Measurements from ENCODE around the gene TACC3.
A peak's percentile ranks its signal among the peaks of the same experiment; 100 is the strongest.

The TACC3 gene

DNA sequence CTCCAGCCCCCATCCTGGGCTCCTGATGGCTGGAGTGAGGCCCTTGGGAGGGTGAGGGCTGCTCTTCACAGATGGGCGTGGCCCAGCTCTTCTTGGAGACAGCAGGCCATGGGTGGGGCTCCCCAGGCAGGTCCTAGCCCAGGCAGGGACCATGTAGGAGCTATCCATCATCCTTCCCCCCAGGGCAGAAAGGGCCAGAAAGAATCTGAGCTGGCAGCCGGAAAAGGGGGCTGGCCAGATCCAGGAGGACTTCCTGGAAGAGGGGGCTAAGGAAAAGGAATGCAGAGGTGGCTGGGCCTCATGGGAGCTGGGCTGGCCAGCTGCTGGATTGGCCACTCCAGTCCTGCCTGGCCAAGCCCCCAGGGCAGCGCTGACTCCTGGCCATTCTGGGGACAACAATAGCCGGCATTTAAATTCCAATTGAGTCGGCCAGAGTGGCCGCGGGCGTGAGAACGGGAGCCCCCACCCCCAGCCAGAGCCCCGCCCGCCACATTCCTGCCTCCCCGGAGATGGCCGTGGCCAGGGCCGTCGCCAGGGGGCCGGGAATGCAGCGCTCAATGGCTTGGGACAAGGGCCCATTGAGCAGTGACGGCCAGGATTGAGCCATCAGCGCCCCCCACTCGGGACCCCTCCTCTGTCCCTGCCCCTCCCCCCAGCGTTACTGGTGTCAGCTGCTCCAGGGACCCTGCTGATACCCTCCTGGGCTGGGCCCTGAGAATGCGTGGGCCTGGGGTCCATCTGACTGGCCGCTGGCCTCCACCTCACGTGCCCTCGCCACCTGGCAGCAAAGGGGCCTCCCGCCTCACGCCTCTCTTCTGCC is 56.7 kb downstream of the TACC3 start:
- no peak for DNase-seq

DNA sequence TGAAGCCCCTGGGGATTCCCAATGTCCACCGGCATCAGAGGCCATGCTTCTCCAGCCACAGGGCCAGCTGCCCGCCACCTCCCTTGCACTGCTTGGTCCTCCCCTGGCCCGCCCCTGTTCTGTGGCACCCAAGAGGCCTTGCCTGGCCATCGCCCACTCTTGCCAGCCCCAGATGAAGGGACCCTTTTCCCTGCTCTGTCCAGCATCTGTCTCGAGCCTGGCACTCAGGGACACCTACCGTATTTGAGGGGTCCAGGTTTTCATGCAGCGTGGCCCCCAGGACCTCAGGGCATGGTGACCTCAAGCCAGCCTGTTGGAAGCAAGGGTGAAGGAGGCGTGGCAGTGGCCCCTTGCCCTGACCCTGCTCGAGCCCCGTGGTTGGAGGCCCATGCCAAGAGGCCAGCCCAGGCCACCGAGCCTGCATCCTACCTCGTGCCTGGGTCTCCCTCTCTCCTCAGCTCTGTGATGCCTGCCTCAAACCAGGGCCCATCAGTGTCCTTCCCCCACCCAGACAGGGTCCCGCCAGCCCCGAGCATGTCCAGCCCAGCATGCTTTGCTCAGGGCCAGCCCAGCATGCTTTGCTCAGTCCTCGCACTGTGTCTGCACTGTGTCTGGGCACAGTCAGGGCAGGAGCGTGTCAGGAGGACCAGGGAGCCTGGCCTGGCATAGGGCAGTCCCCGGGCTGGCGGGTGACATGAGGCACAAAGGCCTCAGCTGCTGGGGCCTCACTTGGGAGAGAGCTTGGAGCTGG is 57.5 kb downstream of the TACC3 start:
- DNase-seq = no peak

DNA sequence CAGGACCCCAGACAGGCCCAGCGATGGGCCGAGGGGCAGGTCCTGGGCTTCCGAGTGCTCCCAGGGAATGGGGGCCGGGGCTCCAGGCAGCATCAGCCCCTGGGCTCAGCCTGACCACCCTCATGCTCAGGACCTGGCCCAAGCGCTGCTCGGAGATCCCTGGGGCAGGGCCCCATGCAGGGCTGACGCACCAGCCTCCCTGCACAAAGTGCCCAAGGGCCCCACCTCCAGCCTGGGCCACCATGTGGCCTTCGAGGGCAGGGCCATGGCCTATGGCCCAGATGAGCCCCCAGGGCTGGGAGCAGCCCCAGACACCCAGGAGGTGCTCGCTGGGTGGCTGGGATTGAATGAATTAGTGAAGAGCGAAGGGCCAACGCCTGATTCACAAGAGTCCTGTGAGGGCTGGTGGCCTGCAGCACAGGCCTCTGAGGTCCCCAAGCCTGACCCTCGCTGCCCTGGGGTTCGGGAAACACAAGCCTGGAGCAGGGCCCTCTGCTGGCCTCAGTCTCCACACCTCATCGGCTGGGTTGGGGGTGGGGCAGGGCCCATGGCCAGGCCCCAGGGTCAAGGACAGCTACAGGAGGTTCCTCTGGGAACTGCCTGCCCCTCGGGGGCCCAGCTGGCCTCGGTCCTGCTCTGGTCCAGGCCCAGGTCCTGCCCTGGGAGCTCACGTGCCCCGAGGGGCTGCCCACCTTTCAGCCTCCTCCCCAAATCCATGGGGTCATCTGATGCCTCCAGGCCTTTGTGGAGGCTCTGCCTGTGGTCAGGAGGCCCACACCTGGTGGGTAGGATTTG is 58.5 kb downstream of the TACC3 start:
- no peak for DNase-seq

DNA sequence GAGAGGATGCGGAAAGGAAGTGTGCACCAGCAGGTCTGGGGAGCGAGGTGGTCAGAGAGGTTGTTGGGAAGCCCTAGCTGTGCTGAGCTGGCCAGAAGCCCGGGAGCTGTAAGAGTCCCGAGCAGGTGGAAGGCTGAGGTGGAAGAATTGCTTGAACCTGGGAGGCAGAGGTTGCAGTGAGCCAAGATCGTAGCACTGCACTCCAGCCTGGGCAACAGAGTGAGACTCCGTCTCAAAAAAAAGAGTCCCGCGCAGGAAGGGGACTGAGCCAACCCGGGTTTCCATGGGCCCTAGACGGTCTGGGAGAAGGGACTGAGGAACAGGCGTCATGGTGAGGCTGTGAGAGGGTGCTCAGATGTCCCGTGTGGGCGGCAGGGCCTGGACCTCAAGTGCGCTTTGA is 59.1 kb downstream of the TACC3 start:
- no peak for DNase-seq

DNA sequence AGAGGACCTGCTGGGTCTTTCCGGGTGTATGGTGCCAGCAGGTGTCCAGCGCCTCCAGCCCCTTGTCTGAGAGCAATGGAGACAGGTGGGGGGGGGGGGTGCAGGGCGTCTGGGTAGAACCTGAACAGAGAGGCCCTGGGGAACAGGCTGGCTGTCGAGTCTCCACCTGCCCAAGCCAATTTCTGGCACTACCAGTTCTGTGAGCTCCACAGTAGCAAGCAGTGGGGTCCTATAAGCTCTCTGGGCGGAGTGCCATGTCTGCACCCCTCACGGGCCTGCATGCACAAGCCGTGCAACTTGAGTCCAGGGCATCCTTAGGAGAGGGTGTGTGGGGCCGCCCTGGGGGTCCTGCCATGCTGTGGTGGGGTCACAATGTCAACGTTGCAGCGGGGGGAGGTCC is 61.7 kb downstream of the TACC3 start:
- DNase-seq = no peak

DNA sequence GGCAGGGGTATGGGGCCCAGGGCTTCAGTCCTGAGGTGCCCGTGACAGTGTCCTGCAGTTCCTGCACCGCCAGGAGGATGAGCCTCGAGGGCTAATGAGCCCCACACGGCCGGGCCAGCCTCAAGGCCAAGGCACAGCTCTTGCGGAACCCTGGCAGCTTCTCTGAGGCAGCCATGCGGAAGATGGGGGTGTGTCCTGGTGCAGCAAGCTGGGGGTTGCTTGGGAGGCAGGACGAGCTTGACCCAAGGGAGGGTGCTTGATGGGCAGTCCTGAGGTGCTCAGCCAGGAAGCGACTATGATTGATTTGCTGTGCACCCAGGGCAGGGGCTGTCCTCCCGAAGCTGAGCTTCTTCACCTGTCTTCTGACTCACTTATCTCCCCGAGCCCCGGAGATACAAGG is 62.6 kb downstream of the TACC3 start:
- no peak for DNase-seq

DNA sequence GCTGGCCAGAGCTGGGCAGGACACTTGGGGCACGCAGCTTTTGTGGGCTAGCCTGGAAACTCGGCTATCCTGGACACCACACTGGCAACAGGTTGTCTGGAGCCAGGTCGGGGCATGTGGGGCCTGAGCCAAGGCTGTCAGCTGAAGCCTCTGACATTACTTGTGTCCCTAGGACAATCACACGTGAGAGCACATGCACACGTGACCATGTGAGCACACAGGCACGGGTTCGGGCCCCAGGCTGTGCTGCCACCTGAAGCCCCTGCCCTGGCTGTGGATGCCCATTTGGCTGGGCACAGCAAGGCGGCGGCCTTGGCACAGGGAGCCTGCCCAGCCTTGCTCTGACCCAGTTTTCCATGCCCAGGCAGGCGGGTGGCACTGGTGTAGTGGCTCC is 63.1 kb downstream of the TACC3 start:
- DNase-seq = no peak

DNA sequence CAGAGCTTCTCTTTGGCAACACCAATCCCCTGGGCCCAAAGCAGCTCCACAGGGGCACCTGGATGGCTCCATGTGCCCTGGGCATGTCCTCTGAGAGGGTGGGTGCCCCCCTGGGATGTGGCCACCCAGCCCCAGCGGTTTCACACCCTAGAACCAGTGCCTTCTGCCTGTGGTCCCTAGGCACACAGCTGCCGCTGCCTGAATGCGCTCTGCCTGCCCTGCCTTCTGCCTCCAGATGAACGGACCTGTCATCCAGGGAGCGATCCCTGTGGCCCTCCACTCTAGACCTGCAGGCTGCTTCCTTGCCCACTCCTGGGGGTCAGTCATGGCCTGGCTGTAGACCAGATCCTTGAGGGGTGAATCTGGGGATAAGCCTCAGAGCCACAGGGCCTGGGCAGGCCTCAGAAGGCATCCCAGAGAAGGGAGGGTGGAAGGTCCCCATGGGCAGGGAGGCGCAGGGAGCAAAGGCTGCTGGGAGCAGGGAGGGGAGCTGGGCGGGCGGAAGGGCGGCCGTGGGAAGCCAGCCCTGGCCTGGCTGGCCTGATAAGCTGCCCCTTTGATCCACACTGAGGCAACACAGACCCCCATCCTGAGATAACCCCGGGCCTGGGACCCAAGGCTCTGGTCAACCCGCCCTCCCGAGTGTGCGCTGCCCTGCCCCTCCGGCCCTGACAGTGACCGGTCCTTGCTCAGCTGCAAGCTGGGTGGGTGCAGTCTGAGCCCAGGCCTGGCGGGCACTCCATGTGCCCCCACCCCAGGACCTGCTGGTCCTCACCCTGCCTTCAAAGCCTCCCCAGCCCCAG is 63.7 kb downstream of the TACC3 start:
- no peak for DNase-seq

DNA sequence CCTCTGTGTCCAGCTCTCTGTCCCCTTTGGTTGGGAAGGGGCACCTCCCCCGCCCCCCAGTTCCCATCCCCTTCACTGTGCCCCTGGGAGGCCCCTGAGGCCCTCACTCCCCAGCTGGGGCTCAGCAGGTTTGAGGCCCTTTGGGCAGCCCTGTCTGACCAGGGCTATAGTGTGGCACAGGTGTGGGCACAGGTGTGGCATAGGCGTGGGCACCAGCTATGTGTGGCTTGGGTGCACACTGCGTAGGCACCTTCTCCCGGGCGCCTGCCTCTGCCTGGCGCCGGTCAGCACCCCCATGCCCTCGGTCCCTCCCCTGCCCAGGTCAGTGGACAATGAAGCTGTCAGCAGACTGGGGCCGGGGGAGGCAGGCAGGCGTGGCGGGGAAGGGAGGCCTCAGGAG is 64.3 kb downstream of the TACC3 start:
- no peak for DNase-seq

DNA sequence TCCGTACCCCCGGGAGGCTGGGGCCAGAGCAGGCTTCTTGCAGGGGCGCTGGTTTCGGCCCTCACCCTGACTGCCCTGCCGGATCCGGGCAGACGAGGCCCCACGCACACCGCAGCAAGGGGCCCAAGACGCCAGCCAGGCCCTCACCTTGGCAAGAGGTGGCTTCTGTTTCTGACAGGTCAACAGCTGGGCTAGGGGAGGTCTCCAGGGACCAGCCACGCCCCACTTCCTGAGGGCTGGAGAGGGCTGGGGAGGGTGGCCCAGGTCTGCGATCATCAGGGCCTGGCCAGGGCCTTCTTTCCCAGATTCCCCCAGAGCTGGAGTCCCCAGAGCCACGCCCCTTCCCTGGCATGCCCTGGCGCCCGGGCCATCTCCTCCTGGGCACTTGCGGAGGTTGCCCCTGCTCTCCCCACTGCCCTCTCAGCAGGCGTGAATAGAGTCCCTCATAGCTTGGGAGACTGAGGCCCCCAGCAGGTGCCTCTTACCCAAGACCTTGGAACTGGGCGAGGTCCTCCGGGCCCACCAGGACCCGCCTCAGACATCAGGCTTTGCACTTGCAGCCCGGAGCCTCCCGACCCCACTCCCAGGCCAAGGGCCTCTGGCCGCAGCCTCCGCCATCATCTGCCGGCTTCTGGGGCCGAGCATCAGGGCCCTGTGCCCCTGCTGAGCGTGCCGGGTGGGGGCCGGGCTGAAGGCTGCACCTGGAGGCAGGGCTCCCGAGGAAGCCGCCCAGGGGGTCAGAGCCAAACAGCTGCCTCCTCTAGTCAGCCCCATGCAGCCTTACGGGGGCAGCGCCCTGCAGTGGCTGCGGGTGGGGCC is 65.4 kb downstream of the TACC3 start:
- DNase-seq = no peak

DNA sequence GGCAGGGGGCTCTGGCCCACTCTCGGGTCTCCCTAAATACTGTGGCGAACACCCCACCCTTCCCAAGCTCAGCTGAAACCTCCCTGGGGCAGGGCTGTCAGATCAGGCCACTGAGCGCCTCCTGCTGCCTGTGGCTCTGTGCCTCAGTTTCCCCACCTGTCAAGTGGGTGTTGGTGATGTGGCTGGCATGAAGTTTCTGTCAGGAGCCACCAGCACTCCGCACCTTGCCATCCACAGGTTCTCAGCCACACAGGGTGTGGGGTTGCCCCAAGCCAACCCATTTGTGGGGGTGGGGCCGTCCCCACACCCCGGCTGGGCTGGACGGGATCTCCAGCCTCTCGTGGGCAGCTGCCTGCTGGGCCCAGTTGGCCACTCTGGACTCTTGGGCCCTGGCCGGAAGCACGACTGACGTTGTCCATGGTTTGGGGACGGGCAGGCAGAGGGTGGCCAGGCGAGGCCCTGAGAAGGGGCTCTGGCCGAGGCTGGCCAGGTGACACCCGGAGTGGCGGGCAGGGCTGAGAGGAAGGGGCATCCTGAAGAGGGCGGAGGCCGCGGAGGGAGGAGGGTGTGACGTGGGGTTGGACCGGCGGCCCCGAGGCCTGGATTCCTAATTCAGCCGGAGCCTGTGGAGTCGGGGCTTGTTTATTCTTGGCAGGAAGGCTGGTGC is 66.2 kb downstream of the TACC3 start:
- DNase-seq = no peak

DNA sequence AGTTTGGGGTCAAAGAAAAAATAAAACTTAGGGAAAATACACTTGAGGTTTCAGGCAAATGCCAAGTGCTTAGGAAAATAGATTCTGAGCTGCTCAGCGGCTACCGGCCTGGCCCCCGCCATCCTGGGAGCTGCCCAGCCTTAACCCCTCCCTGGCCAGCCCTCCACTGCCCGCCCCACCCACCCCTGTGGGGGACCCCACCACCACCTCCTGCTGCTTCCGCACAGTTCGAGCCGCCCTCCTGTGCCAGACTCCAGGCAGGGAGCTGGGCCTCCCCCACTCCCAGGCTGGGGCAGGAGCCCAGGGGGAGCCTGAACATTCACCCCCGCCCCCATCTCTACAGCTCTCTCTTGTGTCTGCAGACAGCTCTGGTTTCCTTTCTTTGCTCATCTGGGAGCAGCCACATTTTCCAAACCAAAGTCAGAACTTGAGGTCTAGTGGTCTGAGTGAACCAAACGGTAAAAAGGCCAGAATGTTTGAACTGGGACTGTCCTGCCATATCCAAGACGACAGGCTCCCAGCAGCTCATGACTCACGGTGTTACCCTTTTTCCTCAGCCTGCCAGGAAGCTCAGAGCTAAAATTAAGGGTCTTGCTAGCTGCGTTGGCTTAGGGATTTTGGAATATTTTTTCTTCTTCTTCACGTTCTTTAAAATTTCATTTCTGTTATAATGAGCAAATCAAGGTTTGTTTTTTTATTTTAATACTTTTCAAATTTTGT is 67.1 kb downstream of the TACC3 start:
- no peak for DNase-seq

DNA sequence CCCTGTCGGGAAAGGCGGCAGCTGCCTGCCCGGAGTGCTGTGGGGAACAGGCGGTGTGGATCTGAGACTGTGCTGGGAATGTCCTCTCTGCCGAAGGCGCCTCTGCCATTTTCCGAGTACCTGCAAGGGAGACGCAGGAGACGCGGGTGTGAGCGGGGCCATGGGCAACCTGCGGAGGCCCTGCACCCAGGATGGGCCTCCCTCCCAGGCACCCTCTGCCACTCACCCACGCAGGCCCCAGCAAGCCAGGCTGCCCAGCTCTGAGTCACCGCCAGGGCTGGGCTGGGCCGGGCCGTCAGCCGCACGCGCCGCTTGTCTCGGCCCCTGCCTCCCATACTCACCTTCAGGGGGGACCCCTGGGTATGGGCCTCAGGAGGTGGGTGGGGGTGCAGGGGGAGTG is 68.2 kb downstream of the TACC3 start:
- DNase-seq = no peak

DNA sequence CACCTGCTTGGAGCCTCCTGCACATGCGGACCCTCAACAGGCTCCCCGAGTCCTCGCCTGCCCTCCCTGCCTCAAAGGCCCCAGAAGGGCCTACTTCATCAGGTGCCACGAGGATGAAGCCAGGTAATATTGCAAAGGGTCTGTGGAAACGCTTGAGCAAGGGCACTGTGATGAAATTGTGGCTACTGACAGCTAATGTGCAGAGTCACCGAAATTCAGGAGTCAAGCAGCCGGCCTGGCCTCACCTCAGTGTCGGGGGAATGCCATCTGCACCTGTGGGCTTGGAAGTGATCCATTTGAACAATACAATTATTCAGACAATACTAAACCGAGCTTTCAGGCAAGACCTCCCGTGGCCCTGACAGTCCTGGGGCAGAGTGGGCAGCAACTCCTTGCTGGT is 68.7 kb downstream of the TACC3 start:
- DNase-seq = no peak

DNA sequence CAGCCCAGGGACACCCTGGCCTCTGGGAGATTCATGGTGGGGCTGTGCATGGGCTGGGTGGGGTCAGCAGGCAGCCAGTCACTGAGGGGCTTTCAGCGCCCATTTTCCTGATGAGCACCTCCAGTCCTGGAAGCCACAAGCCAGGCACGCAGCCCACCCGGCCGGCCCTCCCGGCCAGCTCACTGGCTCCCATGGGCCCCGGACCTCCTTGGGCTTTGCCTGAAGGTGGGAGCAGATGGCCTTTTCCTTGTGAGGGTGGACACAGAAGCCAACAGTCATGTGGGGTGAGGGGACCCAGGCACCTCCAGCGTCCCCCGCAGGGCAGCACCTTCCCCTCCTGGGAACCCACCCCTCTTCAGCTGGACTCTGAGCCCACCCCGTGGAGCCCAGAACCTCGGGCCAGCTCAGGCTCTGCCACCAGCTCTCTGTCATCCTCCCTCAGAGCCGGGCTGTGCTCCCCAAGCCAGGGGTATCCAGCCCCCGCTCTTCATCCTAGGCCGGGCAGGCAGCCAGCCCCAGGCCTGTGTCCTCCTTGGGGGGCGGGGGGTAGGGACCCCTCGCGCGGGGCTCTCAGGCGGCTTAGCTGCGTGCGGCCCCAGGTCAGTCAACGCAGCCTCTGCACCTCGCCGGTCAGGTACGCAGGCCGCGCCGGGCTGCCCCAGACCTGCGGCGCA is 71.0 kb downstream of the TACC3 start:
- DNase-seq = no peak

DNA sequence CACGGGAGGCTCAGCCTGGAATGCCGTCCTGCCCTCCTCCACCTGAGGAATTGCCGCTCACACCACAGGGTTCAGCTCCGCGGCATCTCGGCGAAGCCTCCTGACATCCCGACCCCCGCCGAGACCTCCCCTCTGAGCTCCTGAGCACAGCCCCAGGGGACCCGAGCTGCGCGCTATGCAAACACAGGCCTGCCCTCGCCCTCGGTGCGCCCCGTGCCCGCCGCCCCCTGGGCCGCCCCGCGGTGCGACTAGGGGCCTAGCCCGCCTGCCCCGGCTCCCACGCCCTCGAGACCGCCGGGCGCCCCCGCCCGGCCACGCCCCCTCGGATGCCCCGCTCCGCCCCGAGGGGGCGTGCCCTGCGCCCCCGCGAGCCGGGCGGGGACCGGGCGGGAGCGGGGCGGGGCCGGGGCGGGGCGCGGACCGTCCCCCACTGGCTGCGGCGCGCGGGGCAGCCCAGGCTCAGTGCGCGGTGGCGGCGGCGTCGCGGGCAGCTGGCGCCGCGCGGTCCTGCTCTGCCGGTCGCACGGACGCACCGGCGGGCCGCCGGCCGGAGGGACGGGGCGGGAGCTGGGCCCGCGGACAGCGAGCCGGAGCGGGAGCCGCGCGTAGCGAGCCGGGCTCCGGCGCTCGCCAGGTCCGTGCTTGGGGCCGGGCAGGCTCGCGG is 71.6 kb downstream of the TACC3 start, which contains the start of gene FGFR3:
FGFR3 (plus strand) TSS at position 462 of the 664 bp plus-strand sequence. CDS start 642 bp downstream, outside the sequence.
- no peak for DNase-seq

DNA sequence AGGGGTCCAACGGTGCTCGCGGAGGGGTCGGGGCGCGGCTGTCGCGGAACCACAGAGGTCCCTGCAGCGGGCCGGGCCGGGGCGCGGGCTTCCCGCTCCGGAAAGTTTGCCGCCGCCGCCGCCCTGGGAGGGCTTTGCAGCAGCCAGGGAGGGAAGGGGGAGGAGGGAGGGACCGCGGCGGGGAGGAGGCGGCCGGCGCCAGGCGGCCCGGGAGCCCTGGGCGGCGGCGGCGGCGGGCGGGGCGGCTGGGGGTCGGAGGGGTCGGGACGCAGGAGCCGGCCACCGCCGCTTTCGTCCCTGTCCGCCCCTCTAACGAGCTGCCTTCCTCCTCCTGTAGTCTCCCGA is 72.1 kb downstream of the TACC3 start:
- DNase-seq = peak; percentile 14

DNA sequence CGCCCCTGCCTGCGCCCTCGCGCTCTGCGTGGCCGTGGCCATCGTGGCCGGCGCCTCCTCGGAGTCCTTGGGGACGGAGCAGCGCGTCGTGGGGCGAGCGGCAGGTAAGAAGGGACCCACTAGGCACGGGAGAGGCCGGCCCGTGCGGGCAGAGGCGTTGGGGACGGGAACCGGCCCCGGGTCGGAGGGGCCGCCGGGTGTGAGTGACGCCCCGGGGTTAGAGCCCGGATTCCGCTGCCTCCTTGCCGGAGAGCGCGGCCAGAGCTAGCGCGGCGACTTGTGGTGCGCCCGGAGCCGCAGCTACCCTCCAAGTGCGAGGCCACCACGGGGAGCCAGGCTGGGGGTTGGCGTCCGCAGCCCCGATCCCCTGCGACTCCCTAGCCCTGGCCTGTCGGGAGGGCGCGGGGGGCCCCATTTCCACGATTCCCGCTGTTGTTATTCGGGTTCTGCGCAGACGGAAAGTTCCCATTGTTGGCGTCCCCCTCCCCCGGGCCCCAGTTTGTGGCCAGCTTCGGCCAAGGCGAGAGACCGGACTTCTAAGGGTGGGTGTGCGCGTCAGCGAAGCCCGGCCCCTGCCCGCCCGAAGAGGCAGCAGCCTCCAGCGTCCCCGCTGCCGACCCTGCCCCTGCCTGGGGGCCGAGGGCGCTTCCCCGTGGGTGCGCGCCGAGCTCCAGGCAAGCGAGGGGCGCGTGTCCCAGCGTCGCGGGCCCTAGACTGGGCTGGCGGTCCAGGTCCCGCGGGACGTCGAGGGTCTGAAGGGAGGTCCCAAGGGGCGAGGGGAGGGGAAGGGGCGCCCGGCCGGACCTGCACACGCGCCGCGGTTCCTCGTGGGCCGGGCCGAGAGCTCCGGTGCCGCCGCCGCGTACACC is 72.9 kb downstream of the TACC3 start:
- DNase-seq = no peak
